NOMO-1 treated with dmso at 0.1 percent for 144 hours (cell line): Measurements from ENCODE around the gene TTC23L.
A peak's percentile ranks its signal among the peaks of the same experiment; 100 is the strongest.

Source experiments
- DNase-seq: peaks from one replicate; lab custom pipeline; 2025; ENCODE audit not compliant: unreplicated experiment; lab: John Stamatoyannopoulos, UW

TTC23L gene

GRCh38 chr5:34832568-34832967 lies 6.4 kb upstream of the TTC23L start:
- no peak for DNase-seq

- DNase-seq: no peak
Observed at GRCh38 chr5:34833090-34833489, 5.9 kb upstream of the TTC23L start.

GRCh38 chr5:34833976-34834793 lies 4.8 kb upstream of the TTC23L start:
- DNase-seq: peak; percentile 29

- no peak for DNase-seq
Observed at GRCh38 chr5:34834794-34835089, 4.2 kb upstream of the TTC23L start.

- DNase-seq: no peak
Observed at GRCh38 chr5:34835664-34836063, 3.3 kb upstream of the TTC23L start.

- DNase-seq: no peak
Observed at GRCh38 chr5:34841816-34842215, 2.9 kb downstream of the TTC23L start.

GRCh38 chr5:34842554-34842953 lies 3.6 kb downstream of the TTC23L start:
- no peak for DNase-seq

- no peak for DNase-seq
Observed at GRCh38 chr5:34843497-34843896, 4.5 kb downstream of the TTC23L start.

GRCh38 chr5:34844106-34844505 lies 5.1 kb downstream of the TTC23L start:
- DNase-seq: no peak

GRCh38 chr5:34844999-34845398 lies 6.0 kb downstream of the TTC23L start:
- DNase-seq: no peak

- DNase-seq: no peak
Observed at GRCh38 chr5:34847056-34847455, 8.1 kb downstream of the TTC23L start.

- no peak for DNase-seq
Observed at GRCh38 chr5:34847552-34847951, 8.6 kb downstream of the TTC23L start.

- no peak for DNase-seq
Observed at GRCh38 chr5:34848230-34848629, 9.3 kb downstream of the TTC23L start.

- DNase-seq: no peak
Observed at GRCh38 chr5:34849253-34849652, 10.3 kb downstream of the TTC23L start.

GRCh38 chr5:34854459-34855174 lies 15.7 kb downstream of the TTC23L start:
- DNase-seq: no peak

GRCh38 chr5:34857161-34857560 lies 18.2 kb downstream of the TTC23L start:
- no peak for DNase-seq

- no peak for DNase-seq
Observed at GRCh38 chr5:34857894-34858293, 18.9 kb downstream of the TTC23L start.

GRCh38 chr5:34858790-34859189 lies 19.8 kb downstream of the TTC23L start:
- no peak for DNase-seq

GRCh38 chr5:34859253-34859652 lies 20.3 kb downstream of the TTC23L start:
- no peak for DNase-seq

- no peak for DNase-seq
Observed at GRCh38 chr5:34863946-34864345, 25.0 kb downstream of the TTC23L start.

GRCh38 chr5:34865091-34865490 lies 26.1 kb downstream of the TTC23L start:
- no peak for DNase-seq

- DNase-seq: no peak
Observed at GRCh38 chr5:34866989-34867471, 28.1 kb downstream of the TTC23L start.
